C4-2B (cell line): ENCODE data around the gene DNAH2.

Experiments used
- CTCF ChIP-seq: fragments of 450-650 bp; conservative IDR thresholded peaks from 2 replicates; pipeline ENCODE4 v1.5.1; 2017; ENCODE audit warnings: mild to moderate bottlenecking
- ZFX ChIP-seq: fragments of 450-650 bp; IDR thresholded peaks from 2 replicates; pipeline ENCODE4 v1.6.1; 2017

- no peak for TF ChIP-seq CTCF
- no peak for TF ChIP-seq ZFX
Observed at GRCh38 chr17:7786866-7787265, 69.3 kb downstream of the DNAH2 start.
